ENCODE data around the gene SCNN1B.
"Not testable (repeated sequence)": the region's sequence is repeated elsewhere in the genome, so short reads cannot be mapped to it uniquely, and the experiment has no call there.

The SCNN1B gene

GRCh38 chr16:23368469-23368868, 66.4 kb downstream of the SCNN1B start:
- no peak for DNase-seq
- Mint-ChIP-seq H3K9me3 (no peaks in the 10 kb centered on the region), H3K4me3 (no peak overlapping the region), H3K4me1 (peaks cover 10% of the 10 kb centered on the region), H3K36me3 (no peaks in the 10 kb centered on the region), H3K27ac (no peak overlapping the region), H3K27me3 (peaks cover 5% of the 10 kb centered on the region)
- CTCF ChIA-PET: no interaction called here

- H3K9me3 Mint-ChIP-seq: no peaks in the 10 kb centered on the region
- peaks cover 5% of the 10 kb centered on the region for H3K27me3 Mint-ChIP-seq
- H3K4me1 Mint-ChIP-seq: peaks cover 10% of the 10 kb centered on the region
- no peak overlapping the region for H3K4me3 Mint-ChIP-seq
- CTCF ChIA-PET: no interaction called here
- no peak for DNase-seq
- H3K27ac Mint-ChIP-seq: no peak overlapping the region
- no peaks in the 10 kb centered on the region for H3K36me3 Mint-ChIP-seq
These were observed 67.3 kb downstream of the SCNN1B start for GRCh38 chr16:23369416-23369815.

GRCh38 chr16:23371368-23371767, 69.3 kb downstream of the SCNN1B start:
- H3K27me3 Mint-ChIP-seq: peaks cover 5% of the 10 kb centered on the region
- no peaks in the 10 kb centered on the region for H3K36me3 Mint-ChIP-seq
- CTCF ChIA-PET: no interaction called here
- H3K4me1 Mint-ChIP-seq: no peaks in the 10 kb centered on the region
- H3K9me3 Mint-ChIP-seq: no peaks in the 10 kb centered on the region
- no peak overlapping the region for H3K27ac Mint-ChIP-seq
- no peak for DNase-seq
- no peak overlapping the region for H3K4me3 Mint-ChIP-seq

- Mint-ChIP-seq H3K27me3 (peaks cover 9% of the 10 kb centered on the region), H3K36me3 (no peaks in the 10 kb centered on the region), H3K27ac (no peak overlapping the region), H3K9me3 (no peaks in the 10 kb centered on the region), H3K4me1 (no peaks in the 10 kb centered on the region), H3K4me3 (no peak overlapping the region)
- CTCF ChIA-PET: no interaction called here
- DNase-seq: no peak
These were observed 71.5 kb downstream of the SCNN1B start for GRCh38 chr16:23373436-23374219.

GRCh38 chr16:23374721-23375510, 72.8 kb downstream of the SCNN1B start:
- Mint-ChIP-seq H3K36me3 (no peaks in the 10 kb centered on the region), H3K4me1 (no peaks in the 10 kb centered on the region), H3K27me3 (peaks cover 4% of the 10 kb centered on the region), H3K27ac (no peak overlapping the region), H3K4me3 (no peak overlapping the region), H3K9me3 (no peaks in the 10 kb centered on the region)
- DNase-seq: no peak
- CTCF ChIA-PET: interaction anchor here (0.7 kb wide), 1 partner anchor 59 kb away, joined by 3 read pairs; no protein-coding TSS in a partner anchor

- Mint-ChIP-seq H3K27me3 (peaks cover 4% of the 10 kb centered on the region), H3K9me3 (no peaks in the 10 kb centered on the region), H3K4me3 (no peak overlapping the region), H3K36me3 (no peaks in the 10 kb centered on the region), H3K27ac (no peak overlapping the region), H3K4me1 (no peaks in the 10 kb centered on the region)
- no peak for DNase-seq
- CTCF ChIA-PET: interaction anchor here (0.7 kb wide), 1 partner anchor 59 kb away, joined by 3 read pairs; no protein-coding TSS in a partner anchor
These were observed 73.5 kb downstream of the SCNN1B start for GRCh38 chr16:23375643-23376042.

- H3K27me3 Mint-ChIP-seq: peaks cover 4% of the 10 kb centered on the region
- DNase-seq: no peak
- H3K36me3 Mint-ChIP-seq: no peaks in the 10 kb centered on the region
- CTCF ChIA-PET: no interaction called here
- H3K4me1 Mint-ChIP-seq: no peaks in the 10 kb centered on the region
- H3K9me3 Mint-ChIP-seq: no peaks in the 10 kb centered on the region
- no peak overlapping the region for H3K27ac Mint-ChIP-seq
- H3K4me3 Mint-ChIP-seq: no peak overlapping the region
These were observed 75.2 kb downstream of the SCNN1B start for GRCh38 chr16:23377071-23377931.

GRCh38 chr16:23378256-23378655, 76.2 kb downstream of the SCNN1B start:
- no peaks in the 10 kb centered on the region for H3K9me3 Mint-ChIP-seq

GRCh38 chr16:23378921-23379320, 76.8 kb downstream of the SCNN1B start:
- peaks cover 4% of the 10 kb centered on the region for H3K27me3 Mint-ChIP-seq
- no peaks in the 10 kb centered on the region for H3K36me3 Mint-ChIP-seq
- no peaks in the 10 kb centered on the region for H3K9me3 Mint-ChIP-seq
- no peak overlapping the region for H3K4me3 Mint-ChIP-seq
- no peak for DNase-seq
- CTCF ChIA-PET: no interaction called here
- H3K4me1 Mint-ChIP-seq: no peaks in the 10 kb centered on the region
- no peak overlapping the region for H3K27ac Mint-ChIP-seq

More at GRCh38 chr16:23378256-23378655, 76.2 kb downstream of the SCNN1B start:
- no peaks in the 10 kb centered on the region for H3K36me3 Mint-ChIP-seq
- H3K27me3 Mint-ChIP-seq: peaks cover 4% of the 10 kb centered on the region
- no peaks in the 10 kb centered on the region for H3K4me1 Mint-ChIP-seq
- no peak for DNase-seq
- H3K4me3 Mint-ChIP-seq: no peak overlapping the region
- CTCF ChIA-PET: no interaction called here
- H3K27ac Mint-ChIP-seq: no peak overlapping the region

- no peak overlapping the region for H3K27ac Mint-ChIP-seq
- CTCF ChIA-PET: interaction anchor here (0.6 kb wide), 1 partner anchor 26 kb away, joined by 3 read pairs; no protein-coding TSS in a partner anchor
These were observed 77.6 kb downstream of the SCNN1B start for GRCh38 chr16:23379707-23380106.

GRCh38 chr16:23380501-23380951, 78.4 kb downstream of the SCNN1B start:
- Mint-ChIP-seq H3K9me3 (no peaks in the 10 kb centered on the region), H3K27me3 (peaks cover 4% of the 10 kb centered on the region), H3K4me3 (no peak overlapping the region), H3K4me1 (no peaks in the 10 kb centered on the region), H3K27ac (no peak overlapping the region), H3K36me3 (no peaks in the 10 kb centered on the region)
- DNase-seq: no peak
- CTCF ChIA-PET: no interaction called here

More at GRCh38 chr16:23379707-23380106, 77.6 kb downstream of the SCNN1B start:
- Mint-ChIP-seq H3K4me1 (no peaks in the 10 kb centered on the region), H3K36me3 (no peaks in the 10 kb centered on the region), H3K4me3 (no peak overlapping the region), H3K9me3 (no peaks in the 10 kb centered on the region), H3K27me3 (peaks cover 4% of the 10 kb centered on the region)
- DNase-seq: no peak

GRCh38 chr16:23381702-23382101, 79.6 kb downstream of the SCNN1B start:
- DNase-seq, H3K4me1 Mint-ChIP-seq, H3K9me3 Mint-ChIP-seq, H3K27ac Mint-ChIP-seq, H3K4me3 Mint-ChIP-seq, H3K27me3 Mint-ChIP-seq, CTCF ChIA-PET, H3K36me3 Mint-ChIP-seq: not testable (repeated sequence)

- Mint-ChIP-seq H3K4me1 (no peaks in the 10 kb centered on the region), H3K4me3 (no peak overlapping the region), H3K9me3 (no peaks in the 10 kb centered on the region), H3K36me3 (no peaks in the 10 kb centered on the region), H3K27ac (no peak overlapping the region), H3K27me3 (peaks cover 3% of the 10 kb centered on the region)
- no peak for DNase-seq
- CTCF ChIA-PET: no interaction called here
These were observed 80.2 kb downstream of the SCNN1B start for GRCh38 chr16:23382279-23382678.

GRCh38 chr16:23383881-23384280, 81.8 kb downstream of the SCNN1B start:
- no peak overlapping the region for H3K27ac Mint-ChIP-seq
- no peaks in the 10 kb centered on the region for H3K27me3 Mint-ChIP-seq
- H3K9me3 Mint-ChIP-seq: no peaks in the 10 kb centered on the region
- no peak for DNase-seq
- no peak overlapping the region for H3K4me3 Mint-ChIP-seq
- H3K4me1 Mint-ChIP-seq: no peaks in the 10 kb centered on the region
- no peaks in the 10 kb centered on the region for H3K36me3 Mint-ChIP-seq
- CTCF ChIA-PET: no interaction called here
